Stimulated activated CD4-positive, alpha-beta T cell treated with anti-CD3 and anti-CD28 coated beads, TNF-alpha, amount 100 ng/mL, for 1 hour (primary cell): Measurements from ENCODE around the gene CACNA2D2.
"Not testable (repeated sequence)": the region's sequence is repeated elsewhere in the genome, so short reads cannot be mapped to it uniquely, and the experiment has no call there.

Source experiments
- DNase-seq, 3 donors: peaks; one replicate each; pipeline ENCODE4 v3.0.0-alpha.2; 2020; ENCODE audit warnings: low read depth in 3 of 3, low spot score in 1 of 3

The CACNA2D2 gene

DNA sequence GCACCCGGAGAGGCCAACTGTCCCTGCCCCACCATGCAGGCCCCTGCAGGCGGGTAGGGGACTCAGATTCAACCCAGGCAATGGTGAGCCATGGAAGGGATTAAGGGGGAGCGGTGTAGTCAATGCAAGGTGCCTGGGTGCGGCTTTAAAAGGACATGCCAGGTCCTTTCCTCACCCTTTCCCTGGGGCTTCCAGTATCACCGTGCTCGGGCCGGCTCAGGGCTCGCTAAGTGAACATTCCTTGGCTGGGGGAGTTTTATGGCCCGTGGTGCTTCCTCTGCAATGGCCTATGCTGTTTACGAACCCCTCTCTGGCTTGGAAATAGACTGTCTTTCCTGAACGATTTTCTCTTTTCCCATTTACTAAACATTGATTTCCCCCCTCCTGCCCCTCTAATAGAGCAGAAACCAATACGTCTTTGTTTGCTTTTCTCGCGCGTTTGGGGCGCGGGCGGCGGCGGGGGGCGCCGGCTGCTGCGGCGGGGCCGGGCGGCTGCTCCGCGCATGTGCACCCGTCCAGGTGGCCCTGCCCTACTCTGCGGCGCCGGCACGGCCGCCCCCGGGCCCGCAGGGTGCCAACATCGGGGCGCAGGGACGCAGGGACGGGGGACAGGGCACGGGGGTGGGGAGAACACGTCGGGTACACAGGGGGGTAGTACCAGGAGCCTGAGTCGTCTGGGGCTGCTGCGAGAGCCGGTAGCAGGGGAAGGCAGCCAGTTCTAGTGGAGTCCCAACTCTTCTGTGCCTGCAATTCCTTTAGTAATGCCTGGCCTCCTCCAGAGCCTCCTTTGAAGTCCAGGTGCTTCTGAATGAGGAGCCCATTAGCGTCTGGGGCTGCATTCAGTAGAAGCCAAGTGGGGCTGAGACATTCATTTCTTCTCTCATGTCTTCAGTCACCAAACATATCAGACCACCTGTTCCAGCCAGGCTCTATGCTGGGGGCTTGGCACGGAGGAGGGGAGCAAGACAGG lies 26.9 kb upstream of the CACNA2D2 start:
- no peak for DNase-seq

DNA sequence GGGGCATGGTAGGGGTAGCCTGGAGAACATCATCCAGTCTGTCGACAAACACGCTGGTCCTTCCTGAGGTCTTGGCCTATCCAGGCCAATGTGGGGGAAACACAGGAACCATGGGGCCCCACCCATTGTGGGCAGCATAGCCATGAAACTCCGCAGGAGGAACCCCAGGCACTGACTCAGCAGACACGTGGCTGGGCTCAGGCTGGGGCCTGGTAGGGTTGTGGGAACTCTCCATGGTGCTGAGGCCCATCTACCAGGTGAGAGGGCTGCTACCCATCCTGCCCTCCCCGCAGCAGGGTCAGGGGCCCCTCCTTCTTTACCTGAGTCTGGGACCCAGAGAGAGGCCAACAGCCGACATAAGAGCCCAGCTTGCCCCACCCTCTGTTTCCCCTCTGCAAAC lies 22.6 kb upstream of the CACNA2D2 start:
- DNase-seq: peak in 2 of 3 donors; percentile 8 to 26

DNA sequence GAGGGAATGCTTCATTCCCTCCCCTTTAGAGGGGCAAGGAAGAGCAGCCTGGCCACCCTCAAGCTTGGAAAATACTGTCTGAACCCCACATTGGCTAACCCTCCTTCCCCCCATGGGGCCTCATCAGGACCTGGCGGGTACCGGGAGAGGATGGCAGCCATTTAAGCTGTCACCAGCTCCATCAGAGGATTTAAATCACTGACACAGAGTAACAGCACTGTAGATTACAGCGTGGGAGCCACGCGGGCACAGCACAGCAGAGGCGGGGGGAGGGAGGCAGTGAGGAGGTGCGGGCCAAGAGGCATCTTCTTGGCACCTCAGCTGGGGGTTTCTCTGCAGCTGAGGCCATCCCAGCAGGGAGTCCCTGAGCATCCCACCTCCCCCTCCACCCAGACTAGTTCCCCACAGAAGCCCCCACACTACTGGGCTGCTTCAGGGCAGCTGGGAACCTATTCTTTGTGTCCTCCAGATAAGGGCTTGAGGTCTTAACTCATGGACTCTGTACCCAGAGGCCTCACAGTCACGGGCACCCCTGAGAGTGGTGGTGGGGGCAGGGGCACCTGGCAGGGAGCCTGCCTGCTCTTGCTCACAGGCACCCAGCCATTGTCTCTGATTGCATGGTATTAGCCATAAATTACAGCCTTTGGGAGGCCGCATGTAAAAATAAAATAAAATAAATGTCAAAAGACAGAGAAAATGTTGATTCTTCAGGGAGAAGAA lies 21.9 kb upstream of the CACNA2D2 start:
- no peak for DNase-seq

DNA sequence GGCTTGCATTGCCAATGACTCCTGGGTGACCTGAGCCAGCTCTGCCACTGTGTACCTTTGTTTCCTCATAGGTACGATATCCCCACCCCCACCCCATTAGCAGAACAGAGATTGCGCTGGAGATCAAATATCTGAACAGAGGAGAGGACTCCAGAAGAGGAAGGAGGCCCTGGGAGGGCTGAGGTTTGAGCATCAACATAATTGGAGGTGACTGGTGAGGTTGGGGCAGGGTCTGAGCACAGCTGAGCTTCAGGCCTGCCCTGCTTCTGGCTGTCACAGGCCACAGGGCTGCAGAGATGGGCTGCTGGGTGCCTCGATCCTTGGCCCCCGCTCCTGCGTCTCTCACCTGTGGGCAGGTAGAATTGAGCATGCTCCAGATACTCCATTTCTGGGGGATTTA lies 21.3 kb upstream of the CACNA2D2 start:
- no peak for DNase-seq

DNA sequence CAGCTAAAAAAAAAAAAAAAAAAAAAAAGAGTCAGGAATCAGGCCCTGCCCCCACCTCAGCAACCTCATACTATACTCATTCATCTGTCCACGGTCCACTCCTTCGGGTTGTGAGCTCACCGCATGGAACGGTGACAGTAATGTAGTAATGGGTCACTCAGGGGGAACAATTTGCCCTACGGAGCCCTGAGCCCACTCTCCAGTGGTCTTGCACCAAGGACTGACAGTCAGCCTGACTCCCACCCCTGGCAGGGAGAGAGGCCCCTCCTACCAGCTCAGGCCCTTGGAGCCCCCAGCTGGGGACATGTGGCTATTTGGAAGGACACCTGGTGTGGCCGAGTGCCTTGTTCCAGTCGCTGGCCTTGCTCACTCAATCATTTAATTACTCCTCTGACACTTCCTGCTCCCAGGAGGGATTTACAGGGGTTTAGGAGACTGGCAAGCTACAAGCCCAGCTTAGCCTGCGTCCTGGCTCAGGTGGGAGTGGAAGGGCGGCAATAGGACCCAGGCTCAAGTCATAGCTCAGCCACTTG lies 19.9 kb upstream of the CACNA2D2 start:
- DNase-seq: no peak

DNA sequence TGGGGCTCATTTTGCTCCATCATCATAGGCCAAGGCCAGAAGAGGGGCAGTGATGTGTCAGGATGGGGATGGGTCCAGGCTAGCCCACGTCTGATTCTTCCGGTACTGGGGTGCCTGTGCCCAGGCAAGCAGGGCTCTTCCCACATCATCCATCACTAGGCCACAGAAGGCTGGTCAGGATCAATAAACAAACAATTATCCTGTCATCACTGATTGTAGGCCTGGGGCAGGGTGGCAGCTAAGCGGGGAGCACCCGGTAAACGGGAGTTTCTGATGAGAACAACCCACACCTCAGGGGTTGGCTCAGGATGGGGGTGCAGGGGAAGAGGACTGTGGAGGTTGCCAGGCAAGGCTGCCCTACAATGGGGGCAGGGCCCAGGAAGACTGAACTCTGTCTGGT lies 18.1 kb upstream of the CACNA2D2 start:
- no peak for DNase-seq

DNA sequence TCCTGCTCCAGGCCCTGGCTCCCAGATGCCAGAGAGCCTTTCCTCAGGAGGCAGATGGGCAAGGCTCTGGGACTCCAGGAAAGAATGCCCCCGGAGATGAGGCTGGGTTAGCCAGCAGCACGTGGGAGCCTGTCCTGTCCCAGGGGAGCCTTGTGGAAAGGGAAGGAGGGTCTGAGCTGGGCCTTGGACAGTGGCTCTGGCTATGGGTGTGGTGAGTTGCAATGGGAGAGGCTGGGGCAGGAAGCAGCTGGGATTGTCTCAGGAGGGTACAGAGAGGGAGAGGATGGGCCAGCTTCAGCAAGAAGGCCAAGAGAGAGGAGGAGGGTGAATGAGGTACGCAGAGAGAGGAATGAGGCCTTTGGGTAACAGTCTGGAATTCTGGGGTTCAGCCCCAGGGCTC lies 17.4 kb upstream of the CACNA2D2 start:
- no peak for DNase-seq

DNA sequence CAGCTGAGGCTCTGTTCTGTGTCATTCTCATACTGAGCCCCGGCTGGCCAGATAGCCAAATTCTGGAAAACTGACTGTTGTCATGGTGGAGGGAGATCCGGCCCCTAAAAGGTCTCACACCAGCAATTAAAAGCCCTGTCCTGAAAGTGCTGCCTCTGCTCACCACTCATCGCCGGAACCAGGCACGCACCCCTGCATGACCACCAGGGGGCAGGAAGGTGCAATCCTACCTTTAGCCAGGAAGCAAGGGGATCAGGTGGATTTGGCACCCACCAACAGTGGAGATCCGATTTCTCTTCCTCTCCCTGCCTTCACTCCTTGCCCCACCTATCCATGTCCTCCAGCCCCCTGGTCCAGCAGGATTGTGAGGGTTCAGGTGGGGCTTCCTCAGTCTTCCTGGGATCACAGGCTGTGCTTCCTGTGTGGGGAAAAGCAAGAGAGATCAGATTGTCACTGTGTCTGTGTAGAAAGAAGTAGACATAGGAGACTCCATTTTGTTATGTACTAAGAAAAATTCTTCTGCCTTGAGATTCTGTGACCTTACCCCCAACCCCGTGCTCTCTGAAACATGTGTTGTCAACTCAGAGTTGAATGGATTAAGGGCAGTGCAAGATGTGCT lies 16.1 kb upstream of the CACNA2D2 start:
- peak; percentile 27 to 61 (median 39) for DNase-seq

DNA sequence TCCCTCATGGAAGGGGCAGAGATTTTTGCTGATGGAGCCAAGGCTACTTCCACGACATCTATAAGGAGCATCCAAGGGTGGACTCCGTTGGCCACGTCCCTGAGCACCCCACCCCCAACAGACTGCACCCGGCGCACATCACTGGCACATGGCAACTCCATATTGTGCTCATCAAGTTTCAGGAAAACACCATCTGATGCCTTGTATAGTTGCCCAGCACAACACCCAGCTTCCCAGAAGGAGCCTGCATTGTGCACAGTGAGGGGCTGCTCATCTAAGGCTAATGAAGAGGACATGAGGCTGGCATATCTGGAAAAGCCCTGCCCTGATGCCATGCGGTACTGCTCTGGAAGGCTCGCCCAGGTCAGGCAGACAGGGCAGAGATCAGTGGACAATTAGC lies 15.0 kb upstream of the CACNA2D2 start:
- no peak for DNase-seq

DNA sequence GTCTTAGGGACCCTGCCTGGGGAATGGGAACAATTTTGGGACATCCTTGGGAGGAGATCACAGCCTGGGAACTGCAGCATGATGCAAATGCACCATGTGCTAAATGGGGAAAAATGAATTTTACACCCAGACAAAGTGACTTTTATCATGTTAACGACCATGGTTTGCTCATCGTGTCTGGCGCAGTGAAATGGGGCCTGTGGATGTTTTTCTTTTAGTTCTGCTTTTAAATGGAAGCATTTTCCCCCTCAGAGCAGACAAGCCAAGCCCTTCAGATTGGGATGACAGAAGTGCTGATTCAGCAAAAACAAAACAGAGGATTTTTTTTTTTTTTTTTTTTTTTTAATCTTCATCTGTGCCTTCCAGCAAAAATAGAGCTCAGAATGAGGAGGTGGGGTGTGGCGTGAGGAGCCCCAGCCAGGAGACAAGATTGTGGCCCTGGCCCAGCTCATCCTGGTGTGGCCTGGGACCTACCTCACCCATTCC lies 14.3 kb upstream of the CACNA2D2 start:
- no peak for DNase-seq

DNA sequence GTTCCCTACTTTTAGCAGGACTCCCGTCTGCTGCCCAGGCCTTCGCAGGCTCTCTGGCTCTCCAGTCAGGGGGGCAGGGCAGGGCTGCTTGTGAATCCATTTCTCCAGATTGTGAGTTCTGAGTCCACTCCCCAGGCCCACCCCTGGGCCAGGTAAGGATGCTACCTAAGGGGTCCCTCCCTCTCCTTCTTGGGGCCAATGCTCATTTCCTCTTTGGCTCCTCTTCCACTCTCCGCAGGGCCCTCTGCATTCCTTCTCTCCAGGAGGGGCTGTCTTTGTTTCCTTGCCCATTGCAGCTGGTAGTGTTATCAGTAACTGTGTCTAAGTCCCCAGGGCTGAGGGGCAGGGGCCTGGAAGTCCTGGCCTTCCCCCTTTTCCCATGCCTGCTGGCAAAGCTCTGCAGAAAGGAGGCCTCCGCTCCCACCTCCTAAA lies 13.0 kb upstream of the CACNA2D2 start:
- DNase-seq: no peak

DNA sequence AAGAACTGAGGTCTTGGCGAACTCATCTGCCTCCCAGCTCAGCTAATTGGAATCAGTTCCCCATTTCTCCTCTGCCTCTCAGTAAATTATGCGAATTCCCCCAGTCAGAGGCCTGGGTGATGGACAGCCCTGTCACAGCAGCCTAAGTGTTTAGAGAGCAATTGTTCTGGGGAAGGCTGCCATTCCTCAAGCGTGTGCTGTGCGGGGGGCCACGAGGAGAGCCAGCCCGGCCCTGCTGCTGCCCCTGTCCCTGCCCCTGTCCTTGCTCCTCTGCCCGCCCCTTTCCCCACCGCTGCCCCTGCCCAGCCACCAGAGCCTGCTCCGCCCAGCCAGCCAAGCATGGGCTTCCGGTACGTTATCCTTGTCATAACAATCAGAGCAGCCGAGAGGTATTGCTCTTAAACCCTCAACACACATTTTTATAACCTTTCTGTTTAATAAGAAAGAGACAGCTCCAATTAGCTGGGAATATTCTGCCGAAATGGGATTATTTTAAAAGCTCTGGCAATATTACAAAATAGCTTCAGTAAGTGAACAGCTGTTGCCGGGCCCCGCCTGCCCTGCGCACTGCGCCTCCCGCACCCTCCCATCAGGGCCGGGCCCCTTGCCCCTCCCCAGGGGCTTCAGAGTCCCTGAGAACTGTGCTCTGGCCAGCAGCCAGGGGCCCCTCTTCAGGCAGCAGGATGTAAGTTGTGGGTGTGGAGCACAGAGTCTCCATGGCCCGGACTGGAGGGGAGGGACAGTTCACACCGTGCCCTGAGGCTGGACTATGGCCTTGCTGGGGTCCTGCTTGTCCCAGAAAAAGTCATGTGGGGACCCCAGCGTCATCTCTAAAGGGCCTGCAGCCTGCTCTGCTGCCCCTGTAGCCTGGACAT lies 12.4 kb upstream of the CACNA2D2 start:
- no peak for DNase-seq

DNA sequence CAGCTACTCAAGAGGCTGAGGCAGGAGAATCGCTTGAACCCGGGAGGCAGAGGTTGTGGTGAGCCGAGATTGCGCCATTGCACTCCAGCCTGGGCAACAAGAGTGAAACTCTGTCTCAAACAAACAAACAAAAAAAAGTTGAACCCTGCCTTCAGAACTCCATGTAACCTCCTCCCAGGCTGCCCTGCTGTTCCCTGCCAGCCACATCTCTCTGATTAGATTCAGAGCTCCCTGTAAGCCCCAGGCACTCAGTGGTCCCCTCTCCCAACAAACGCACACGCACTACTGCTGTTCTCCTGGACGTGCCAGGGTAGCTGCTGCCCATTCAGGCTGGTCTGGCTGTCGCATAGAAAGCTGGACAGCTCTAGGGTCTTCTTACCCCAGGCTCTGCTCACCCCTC lies 9.5 kb upstream of the CACNA2D2 start:
- not testable (repeated sequence) for DNase-seq

DNA sequence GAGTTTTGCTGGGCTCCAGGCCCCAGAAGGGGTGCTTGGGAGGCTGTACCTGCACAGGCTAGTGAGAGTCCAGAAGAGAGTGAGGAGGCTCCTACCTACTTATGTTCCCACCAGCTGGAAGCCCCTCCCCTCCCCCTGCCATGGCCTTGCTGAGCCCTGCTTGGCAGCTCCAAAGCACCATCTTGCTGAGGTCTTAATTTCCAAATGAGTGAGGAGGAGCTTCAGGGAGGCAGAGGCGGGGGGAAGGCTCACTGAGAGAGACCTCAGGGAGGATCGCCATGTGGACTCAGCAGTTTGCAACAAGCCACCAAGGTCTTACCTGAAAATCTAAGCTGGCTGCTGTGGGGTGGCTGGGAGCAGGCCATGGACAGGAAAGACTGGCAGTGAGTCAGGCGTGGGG lies 8.7 kb upstream of the CACNA2D2 start:
- no peak for DNase-seq

DNA sequence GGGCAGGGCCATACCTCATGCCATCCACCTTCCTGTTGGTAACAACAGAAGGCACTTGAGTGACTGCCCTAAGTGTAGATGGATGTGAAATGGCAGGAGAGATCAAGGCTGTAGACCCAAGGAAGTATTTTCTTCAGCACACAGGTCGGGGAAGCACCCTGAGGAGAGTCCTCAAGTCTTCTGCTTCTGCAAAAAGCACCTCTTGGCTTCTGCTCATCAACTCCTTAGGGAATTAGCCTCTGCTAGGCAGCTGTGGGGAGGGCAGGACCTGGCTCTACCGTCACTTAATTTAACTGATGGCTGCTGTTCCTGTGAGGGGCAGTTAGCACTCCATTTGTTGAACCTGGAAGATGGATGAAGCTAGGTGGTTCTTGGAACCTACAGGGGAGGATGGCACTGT lies 6.9 kb upstream of the CACNA2D2 start:
- DNase-seq: no peak

DNA sequence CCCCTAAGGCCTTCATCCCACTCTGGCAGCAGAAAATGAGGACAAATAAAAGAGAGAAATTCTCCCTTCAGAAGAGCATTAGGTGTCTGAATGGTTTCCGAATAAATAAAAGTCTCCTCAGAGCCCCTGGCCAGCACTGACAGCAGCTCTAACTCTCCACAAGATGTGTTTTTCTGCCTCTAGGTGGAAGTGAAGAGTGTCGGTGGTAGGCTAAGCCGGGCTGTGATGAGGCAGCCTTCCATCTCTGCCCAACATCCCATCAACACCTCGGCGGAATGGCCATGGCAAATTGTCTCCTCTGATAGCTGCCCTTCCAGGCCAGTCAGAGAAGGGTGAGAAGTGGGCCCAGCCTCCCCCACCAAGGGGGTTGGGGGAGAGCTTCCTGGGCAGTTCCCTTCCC lies 6.3 kb upstream of the CACNA2D2 start:
- no peak for DNase-seq

DNA sequence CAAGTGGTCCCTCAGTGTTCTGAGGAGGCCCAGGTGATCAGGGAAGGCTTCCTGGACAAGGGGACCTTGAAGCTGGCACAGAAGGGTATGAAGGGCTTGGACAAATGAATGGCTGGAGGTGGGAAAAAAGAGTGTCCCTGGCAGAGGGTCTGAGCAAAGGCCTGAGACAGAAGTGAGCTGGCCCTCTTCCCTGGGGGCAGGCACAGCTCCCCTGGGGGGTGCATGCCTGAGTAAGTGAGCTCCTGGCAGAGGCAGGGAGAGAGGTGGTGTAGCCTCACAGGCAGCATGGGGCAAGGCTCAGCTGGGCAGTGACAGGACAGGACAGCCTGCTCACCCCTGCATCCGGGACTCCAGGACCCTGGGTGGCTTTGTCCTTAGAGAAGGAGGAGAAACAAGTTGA lies 5.4 kb upstream of the CACNA2D2 start:
- DNase-seq: no peak

DNA sequence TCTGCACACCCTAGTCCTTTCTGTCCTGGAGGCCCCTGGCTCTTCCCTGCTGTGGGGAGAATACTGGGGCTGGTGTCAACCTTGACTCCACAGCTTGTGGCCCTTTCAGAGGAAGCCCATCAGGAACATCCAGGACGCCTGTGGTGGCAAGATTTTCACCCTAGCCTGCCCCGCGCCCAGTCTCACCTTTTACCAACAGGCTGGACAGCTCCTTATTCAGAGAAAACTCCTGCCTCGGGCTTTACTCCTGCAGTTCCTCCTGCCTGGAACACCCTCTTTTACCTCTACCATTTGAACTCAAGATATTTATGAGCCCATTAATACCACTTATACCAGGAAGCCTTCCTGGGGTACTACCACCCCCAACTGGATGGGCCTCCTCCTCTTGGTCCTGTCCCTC lies 2.7 kb upstream of the CACNA2D2 start:
- DNase-seq: no peak

DNA sequence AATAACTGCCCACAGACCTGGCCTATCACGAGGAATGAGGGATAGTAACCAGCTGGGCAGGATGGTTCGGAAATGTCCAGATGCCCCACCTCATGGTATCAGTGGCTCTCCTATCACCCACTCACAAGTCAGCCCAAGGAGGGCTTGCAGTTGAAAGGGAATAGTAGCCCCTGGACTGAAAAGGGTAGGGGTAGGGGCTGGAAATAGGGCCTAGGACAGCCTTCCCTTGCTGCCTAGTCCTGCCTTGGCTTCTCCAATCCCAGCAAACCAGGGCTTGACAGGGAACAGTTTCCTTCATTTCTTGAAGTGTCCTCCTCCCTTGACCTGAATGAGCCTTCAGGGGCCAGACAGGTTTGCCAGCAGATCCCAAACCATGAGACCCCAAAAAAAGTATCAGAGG lies 1.2 kb upstream of the CACNA2D2 start:
- no peak for DNase-seq

DNA sequence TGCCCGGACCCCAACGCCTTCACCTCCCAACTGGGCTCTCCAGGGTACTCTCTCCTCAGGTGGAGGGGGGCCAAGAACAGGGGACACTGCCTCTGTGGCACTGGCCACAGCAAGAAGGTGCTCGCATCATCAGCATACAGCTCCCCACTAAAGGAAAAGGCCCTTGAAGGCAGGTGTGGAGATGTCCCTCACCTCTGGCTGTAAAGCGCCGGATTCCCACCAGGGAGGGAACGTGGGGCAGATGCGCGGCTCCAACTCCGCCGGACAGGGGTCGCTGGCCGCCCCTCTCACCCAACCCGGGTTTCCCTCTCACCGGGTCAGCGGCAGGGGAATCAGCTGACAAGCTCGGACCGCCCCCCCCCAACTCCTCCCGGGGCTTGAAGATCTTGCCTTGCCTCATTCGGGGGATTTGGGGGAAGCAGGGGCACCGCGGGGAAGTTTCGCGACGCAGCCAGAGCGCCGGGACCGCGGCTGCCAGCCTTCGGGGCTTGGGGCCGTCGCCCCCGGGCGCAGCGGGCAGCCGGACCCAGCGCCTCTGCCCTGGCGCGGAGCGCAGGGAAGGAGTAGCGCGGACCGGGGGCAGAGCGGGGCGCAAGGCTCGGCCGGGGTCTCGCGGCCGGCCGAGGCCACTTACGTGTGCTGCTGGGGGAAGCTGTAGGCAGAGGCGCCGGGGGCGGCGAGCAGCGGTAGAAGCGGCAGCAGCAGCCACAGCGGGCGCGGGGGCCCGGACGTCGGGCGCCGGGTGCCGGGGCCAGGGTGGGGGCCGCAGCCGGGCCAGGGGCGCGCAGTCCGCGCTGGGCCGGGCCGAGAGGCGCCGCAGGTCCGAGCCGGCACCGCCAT lies 630 bp downstream of the CACNA2D2 start:
- no peak for DNase-seq
